CD14-positive monocyte (primary cell): ENCODE data around the gene ZFPM1. TPM values are rescaled to one million over a fixed set of nuclear protein-coding genes. Genes with fewer than 3 reads are reported as not detected.

ENCODE experiments used
- DNase-seq, 3 donors: peaks; one replicate each; pipeline ENCODE4 v3.0.0-alpha.2; 2011 to 2022
- H2AFZ ChIP-seq: 2 replicates; pipeline ENCODE4 v1.6.0; 2012; ENCODE audit warnings: mild to moderate bottlenecking, low read depth, low read length, inconsistent platforms; ENCODE audit not compliant: insufficient read depth, poor library complexity, severe bottlenecking
- H3K27ac ChIP-seq, 2 donors: 1 replicate in 1 of 2; 2 replicates in 1 of 2; pipeline ENCODE4 v1.5.1; 2012 to 2013; ENCODE audit warnings: low read length in 2 of 2, control low read depth in 1 of 2, inconsistent platforms in 1 of 2, low read depth in 1 of 2, mild to moderate bottlenecking in 1 of 2
- H3K27me3 ChIP-seq, 2 donors: one replicate each; pipeline versions ENCODE4 v1.6.0 to v1.6.1; 2011 to 2013; ENCODE audit warnings: low read length in 2 of 2; ENCODE audit not compliant: control insufficient read depth in 2 of 2, insufficient read depth in 2 of 2
- H3K36me3 ChIP-seq, 2 donors: replicated peaks in 1 of 2; 1 replicate in 1 of 2; 2 replicates in 1 of 2; pipeline versions ENCODE4 v1.5.1 to v1.6.1; 2012 to 2013; ENCODE audit warnings: low read length in 2 of 2, control low read depth in 1 of 2, inconsistent platforms in 1 of 2, mild to moderate bottlenecking in 1 of 2; ENCODE audit not compliant: insufficient read depth in 2 of 2, control insufficient read depth in 1 of 2
- H3K4me1 ChIP-seq, 2 donors: 1 replicate in 1 of 2; 2 replicates in 1 of 2; pipeline versions ENCODE4 v1.5.1 to v1.6.1; 2012 to 2013; ENCODE audit warnings: low read length in 2 of 2, control low read depth in 1 of 2, inconsistent platforms in 1 of 2, mild to moderate bottlenecking in 1 of 2, moderate library complexity in 1 of 2; ENCODE audit not compliant: insufficient read depth in 2 of 2, control insufficient read depth in 1 of 2
- H3K4me2 ChIP-seq: replicated peaks from 2 replicates; pipeline ENCODE3; 2012; ENCODE audit warnings: low read length, moderate library complexity, mild to moderate bottlenecking; ENCODE audit not compliant: poor library complexity, severe bottlenecking; ENCODE audit errors: extremely low read depth
- H3K4me3 ChIP-seq, 3 experiments: fragments of 200-600 bp in 1 of 3; sonication (generic) in 1 of 3; replicated peaks in 1 of 3; 1 replicate in 2 of 3; 2 replicates in 1 of 3; pipeline ENCODE4 v1.5.1; 2011 to 2013; ENCODE audit warnings: low read length in 3 of 3, mild to moderate bottlenecking in 3 of 3, control low read depth in 2 of 3, low read depth in 2 of 3, inconsistent platforms in 1 of 3, moderate library complexity in 1 of 3
- H3K79me2 ChIP-seq: 2 replicates; pipeline ENCODE4 v1.6.0; 2012; ENCODE audit warnings: mild to moderate bottlenecking, control low read depth, inconsistent platforms, low read length, moderate library complexity; ENCODE audit not compliant: insufficient read depth
- H3K9ac ChIP-seq: 2 replicates; pipeline ENCODE4 v1.6.0; 2017; ENCODE audit warnings: low read length, mild to moderate bottlenecking; ENCODE audit not compliant: insufficient read depth, poor library complexity, severe bottlenecking
- H3K9me3 ChIP-seq, 2 donors: replicated peaks in 1 of 2; 1 replicate in 1 of 2; 2 replicates in 1 of 2; pipeline versions ENCODE4 v1.5.1 to v1.6.1; 2012 to 2013; ENCODE audit warnings: low read length in 2 of 2, control low read depth in 1 of 2; ENCODE audit not compliant: control insufficient read depth in 1 of 2, insufficient read depth in 1 of 2
- H4K20me1 ChIP-seq: 2 replicates; pipeline ENCODE4 v1.6.0; 2012; ENCODE audit warnings: mild to moderate bottlenecking, low read length, control low read depth, moderate library complexity; ENCODE audit not compliant: insufficient read depth
- H3K27ac Mint-ChIP-seq, 7 donors: one replicate each; pipeline ENCODE4 v1.8.0; 2020; ENCODE audit warnings: mild to moderate bottlenecking in 7 of 7, mixed read lengths in 7 of 7, moderate library complexity in 6 of 7, inconsistent platforms in 2 of 7
- H3K27me3 Mint-ChIP-seq, 3 donors: one replicate each; pipeline ENCODE4 v1.8.0; 2021 to 2022; ENCODE audit warnings: low read depth in 3 of 3, mild to moderate bottlenecking in 3 of 3, mixed read lengths in 3 of 3, moderate library complexity in 3 of 3, inconsistent platforms in 1 of 3
- H3K36me3 Mint-ChIP-seq, 2 donors: one replicate each; pipeline ENCODE4 v1.8.0; 2020; ENCODE audit warnings: mixed read lengths in 2 of 2, inconsistent platforms in 1 of 2, mild to moderate bottlenecking in 1 of 2
- H3K4me1 Mint-ChIP-seq: one replicate; pipeline ENCODE4 v1.8.0; 2020; ENCODE audit warnings: mild to moderate bottlenecking, mixed read lengths
- H3K4me3 Mint-ChIP-seq, 2 donors: one replicate each; pipeline ENCODE4 v1.8.0; 2020; ENCODE audit warnings: mild to moderate bottlenecking in 2 of 2, mixed read lengths in 2 of 2, moderate library complexity in 1 of 2
- H3K9me3 Mint-ChIP-seq, 7 donors: one replicate each; pipeline ENCODE4 v1.8.0; 2020 to 2022; ENCODE audit warnings: mixed read lengths in 7 of 7, mild to moderate bottlenecking in 6 of 7, moderate library complexity in 6 of 7, inconsistent platforms in 2 of 7
- WGBS: methylation state at CpG from one replicate; pipeline ENCODE4 v1.1.5; 2013; ENCODE audit warnings: missing lambda C conversion rate; ENCODE audit not compliant: insufficient coverage; 5-methylcytosine and 5-hydroxymethylcytosine counted together
- intact Hi-C, 2 donors: fragments of 100-400 bp; cut with micrococcal nuclease; formaldehyde crosslinking; loops; one replicate each; pipeline versions ENCODE4 v1.15.0 to v1.15.1; 2023
- polyA plus RNA-seq, 3 donors: library from polyadenylated mRNA; depleted of rRNA in 1 of 3; unstranded in 2 of 3; stranded (reverse) in 1 of 3; fragments of 300-500 nt in 2 of 3; fragments of >200 nt in 1 of 3; fragmentation: Illumina TruSeq in 2 of 3; gene quantifications; 1 replicate in 2 of 3; 2 replicates in 1 of 3; pipeline ENCODE4 v1.2.3, GENCODE V29; 2012 to 2021
- TF ChIP-seq, protein P1 (sequence below): fragments of 200-600 bp; IDR thresholded peaks from one replicate; pipeline ENCODE4 v1.8.0; 2022; ENCODE audit warnings: antibody characterized with exemption, mild to moderate bottlenecking

Gene ZFPM1
- polyA plus RNA-seq, 3 donors: 0.04 to 0.19 (median 0.12) TPM

DNA sequence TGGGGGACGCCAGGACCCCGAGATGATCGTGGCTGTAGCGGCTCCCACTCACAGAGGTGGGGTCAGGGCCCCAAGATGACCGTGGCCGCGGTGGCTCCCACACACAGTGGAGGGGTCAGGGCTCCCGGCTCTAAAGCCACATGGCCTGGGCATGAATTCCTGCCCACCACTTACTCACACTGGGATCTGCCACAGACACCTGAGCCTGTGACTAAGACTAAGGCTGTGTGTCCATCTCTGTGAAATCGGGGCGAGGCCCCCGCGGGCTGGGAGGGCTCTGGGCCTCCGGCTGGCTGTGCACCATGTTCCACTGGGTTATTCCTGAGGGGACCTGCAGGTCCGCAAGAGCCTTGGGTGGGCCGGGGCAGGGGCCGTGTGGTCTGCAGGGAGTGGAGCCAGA lies 18.5 kb downstream of the ZFPM1 start:
- Mint-ChIP-seq H3K36me3 (no peaks in the 10 kb centered on the region), H3K4me3 (no peak overlapping the region), H3K27ac (no peak overlapping the region), H3K27me3 (peaks cover 4 to 14% (median 7%) of the 10 kb centered on the region in 3 donors), H3K4me1 (peaks cover 2% of the 10 kb centered on the region), H3K9me3 (no peaks in the 10 kb centered on the region)
- WGBS: 93% methylated on average over 15 of the region's 16 CpGs
- no peak overlapping the region for H3K9ac ChIP-seq
- intact Hi-C loops: no loop called here
- H3K4me3 ChIP-seq: no peak overlapping the region
- no peaks in the 10 kb centered on the region for H3K27me3 ChIP-seq
- no peak overlapping the region for H2AFZ ChIP-seq
- no peaks in the 10 kb centered on the region for H3K4me1 ChIP-seq
- no peak overlapping the region for H3K27ac ChIP-seq
- TF ChIP-seq, protein P1, sequence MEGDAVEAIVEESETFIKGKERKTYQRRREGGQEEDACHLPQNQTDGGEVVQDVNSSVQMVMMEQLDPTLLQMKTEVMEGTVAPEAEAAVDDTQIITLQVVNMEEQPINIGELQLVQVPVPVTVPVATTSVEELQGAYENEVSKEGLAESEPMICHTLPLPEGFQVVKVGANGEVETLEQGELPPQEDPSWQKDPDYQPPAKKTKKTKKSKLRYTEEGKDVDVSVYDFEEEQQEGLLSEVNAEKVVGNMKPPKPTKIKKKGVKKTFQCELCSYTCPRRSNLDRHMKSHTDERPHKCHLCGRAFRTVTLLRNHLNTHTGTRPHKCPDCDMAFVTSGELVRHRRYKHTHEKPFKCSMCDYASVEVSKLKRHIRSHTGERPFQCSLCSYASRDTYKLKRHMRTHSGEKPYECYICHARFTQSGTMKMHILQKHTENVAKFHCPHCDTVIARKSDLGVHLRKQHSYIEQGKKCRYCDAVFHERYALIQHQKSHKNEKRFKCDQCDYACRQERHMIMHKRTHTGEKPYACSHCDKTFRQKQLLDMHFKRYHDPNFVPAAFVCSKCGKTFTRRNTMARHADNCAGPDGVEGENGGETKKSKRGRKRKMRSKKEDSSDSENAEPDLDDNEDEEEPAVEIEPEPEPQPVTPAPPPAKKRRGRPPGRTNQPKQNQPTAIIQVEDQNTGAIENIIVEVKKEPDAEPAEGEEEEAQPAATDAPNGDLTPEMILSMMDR: no peak
- no peaks in the 10 kb centered on the region for H3K36me3 ChIP-seq
- no peak overlapping the region for H3K4me2 ChIP-seq
- no peaks in the 10 kb centered on the region for H3K79me2 ChIP-seq
- H3K9me3 ChIP-seq: no peaks in the 10 kb centered on the region
- H4K20me1 ChIP-seq: no peaks in the 10 kb centered on the region
- DNase-seq: no peak

DNA sequence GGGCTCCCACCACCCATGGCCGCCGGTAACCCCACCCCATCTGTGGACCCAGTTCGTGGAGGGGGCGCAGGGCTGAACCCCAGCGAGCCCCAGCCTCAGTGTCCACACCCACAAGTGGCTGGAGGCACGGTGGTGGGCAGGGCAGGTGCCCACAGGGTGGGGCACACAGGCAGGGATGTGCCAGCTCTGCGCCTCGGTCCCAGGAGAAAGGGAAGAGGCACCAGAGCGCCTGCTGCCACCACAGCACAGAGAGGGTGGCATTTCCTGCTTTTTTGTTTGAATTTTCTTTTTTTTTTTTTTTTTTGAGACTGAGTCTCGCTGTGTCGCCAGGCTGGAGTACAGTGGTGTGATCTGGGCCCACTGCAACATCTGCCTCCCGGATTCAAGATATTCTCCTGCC lies 19.0 kb downstream of the ZFPM1 start:
- no peaks in the 10 kb centered on the region for H3K9me3 ChIP-seq
- no peaks in the 10 kb centered on the region for H3K27me3 ChIP-seq
- no peaks in the 10 kb centered on the region for H4K20me1 ChIP-seq
- TF ChIP-seq, protein P1: no peak
- Mint-ChIP-seq H3K4me1 (no peaks in the 10 kb centered on the region), H3K9me3 (no peaks in the 10 kb centered on the region), H3K36me3 (no peaks in the 10 kb centered on the region), H3K27ac (no peak overlapping the region), H3K27me3 (peaks cover 7 to 14% (median 7%) of the 10 kb centered on the region in 3 donors), H3K4me3 (no peak overlapping the region)
- H3K4me1 ChIP-seq: no peaks in the 10 kb centered on the region
- 39% methylated on average over 10 of the region's 12 CpGs for WGBS
- no peak overlapping the region for H3K4me3 ChIP-seq
- no peak overlapping the region for H3K27ac ChIP-seq
- no peaks in the 10 kb centered on the region for H3K36me3 ChIP-seq
- intact Hi-C loops: no loop called here
- H3K9ac ChIP-seq: no peak overlapping the region
- DNase-seq: no peak
- no peak overlapping the region for H3K4me2 ChIP-seq
- no peak overlapping the region for H2AFZ ChIP-seq
- H3K79me2 ChIP-seq: no peaks in the 10 kb centered on the region
